GM21619 (cell line): ENCODE data around the gene MON1B.

ENCODE experiments used
- ATAC-seq: cut with Tn5 transposase; IDR thresholded peaks from one replicate; pipeline ENCODE4 v1.9.1; 2021; ENCODE audit not compliant: unreplicated experiment

The MON1B gene

GRCh38 chr16:77195411-77195810, 4.4 kb downstream of the MON1B start:
- no peak for ATAC-seq

DNA sequence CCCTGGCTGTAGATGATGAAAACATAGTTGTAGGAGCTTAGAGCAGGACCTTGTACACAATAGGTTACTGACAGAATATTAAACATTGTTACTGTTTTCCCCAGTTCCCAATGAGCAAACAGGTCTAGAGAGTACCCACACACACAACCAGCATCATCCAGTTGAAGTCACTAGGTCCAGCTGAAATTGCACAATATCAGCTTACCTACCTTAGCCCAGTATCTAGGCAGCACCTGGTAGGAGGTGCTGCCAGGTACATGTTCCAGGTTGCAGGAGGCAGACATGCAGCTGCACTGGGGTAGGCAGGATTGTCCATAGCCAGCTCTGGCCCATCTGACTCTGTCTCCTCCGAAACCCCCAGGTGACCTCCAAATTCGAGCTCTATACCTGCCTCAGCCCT, 6.8 kb downstream of the MON1B start:
- ATAC-seq: no peak

DNA sequence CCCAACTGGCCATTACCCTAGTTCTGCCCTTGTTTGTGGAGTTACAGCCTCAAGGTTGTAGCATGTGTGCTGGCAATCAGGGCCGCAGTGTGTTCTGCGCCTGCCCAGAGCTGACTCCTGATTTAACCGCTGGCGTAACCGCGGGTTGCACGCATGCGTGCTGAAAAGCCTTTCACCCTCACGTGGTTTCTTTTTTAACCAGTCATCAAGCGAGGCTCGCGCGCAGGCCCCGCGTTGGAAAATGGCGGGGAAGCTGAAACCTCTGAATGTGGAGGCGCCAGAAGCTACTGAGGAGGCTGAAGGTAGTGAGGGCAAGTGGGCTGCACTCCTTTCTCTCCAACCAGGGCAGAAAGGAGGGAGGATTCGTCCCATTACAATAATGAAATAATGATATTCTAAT, 8.2 kb downstream of the MON1B start, which contains the start of gene SYCE1L:
Gene SYCE1L, plus strand, starts transcription at position 198 of the 400 bp plus-strand sequence. Its CDS starts 44 bp downstream, at position 242.
- no peak for ATAC-seq

DNA sequence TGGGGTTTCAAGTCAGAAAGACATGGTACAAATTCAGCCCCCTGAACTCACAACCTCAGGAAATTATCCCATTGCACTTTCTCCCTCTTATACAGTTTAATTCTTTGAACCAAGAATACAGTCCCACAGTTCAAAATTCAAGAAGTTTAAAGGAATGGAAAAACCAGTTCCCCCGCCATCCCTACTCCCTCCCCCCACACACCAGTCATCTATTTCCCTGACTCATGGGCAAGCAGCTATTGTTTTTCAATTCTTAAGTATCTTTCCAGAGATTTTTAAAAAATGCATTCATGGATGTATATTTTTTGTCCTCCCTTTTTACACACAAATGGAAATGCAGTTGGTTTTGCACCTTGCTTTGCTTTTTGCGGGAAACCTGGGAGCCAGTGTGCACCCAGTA, 15.5 kb downstream of the MON1B start:
- no peak for ATAC-seq

- ATAC-seq: no peak
Observed at GRCh38 chr16:77207030-77207429, 16.0 kb downstream of the MON1B start.

GRCh38 chr16:77208382-77208781, 17.4 kb downstream of the MON1B start:
- no peak for ATAC-seq

- ATAC-seq: peak; percentile 61
Observed at GRCh38 chr16:77211880-77212740, 21.1 kb downstream of the MON1B start.

DNA sequence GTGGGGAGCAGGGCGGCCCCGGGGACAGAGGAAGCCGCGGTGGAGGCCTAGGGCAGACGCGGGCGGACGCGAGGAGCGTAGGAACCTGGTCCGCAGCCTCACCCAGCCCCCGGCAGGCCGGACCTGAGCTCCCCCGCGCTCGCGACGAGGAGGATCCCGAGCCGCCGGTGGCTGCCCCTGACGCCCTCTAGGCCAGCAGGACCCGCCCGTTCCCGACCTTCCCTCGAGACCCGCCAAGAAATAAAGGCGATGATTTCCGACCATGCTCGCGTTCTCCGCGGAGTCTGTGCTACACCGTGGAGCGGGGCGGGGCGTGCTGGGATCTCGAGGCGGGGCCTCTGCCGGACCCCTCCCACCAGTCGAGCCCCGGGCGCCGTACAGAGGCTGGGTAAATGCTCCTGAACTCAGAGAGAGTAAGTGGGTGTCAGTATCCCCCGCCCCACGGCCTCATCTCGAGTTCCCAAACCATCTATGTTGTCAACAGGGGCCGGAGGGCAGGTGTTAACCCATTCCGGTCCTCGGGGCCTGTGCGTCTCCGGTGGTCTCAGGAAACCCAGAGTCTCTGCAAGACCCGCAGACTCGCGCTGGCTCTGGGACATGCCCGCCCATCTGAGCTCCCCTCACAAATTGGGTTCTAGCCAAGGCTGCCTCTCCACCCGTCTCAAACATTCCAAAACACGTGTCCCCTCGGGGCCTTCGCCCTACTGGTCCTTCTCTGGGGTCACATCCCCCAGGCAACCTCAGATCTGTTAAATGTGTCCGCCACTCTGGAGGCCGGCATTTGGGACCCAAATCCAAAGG, 22.0 kb downstream of the MON1B start:
- ATAC-seq: peak; percentile 81

- ATAC-seq: no peak
Observed at GRCh38 chr16:77213542-77214106, 22.6 kb downstream of the MON1B start.

GRCh38 chr16:77214411-77215138, 23.6 kb downstream of the MON1B start:
- ATAC-seq: no peak

- no peak for ATAC-seq
Observed at GRCh38 chr16:77219437-77219836, 28.4 kb downstream of the MON1B start.

- ATAC-seq: peak; percentile 89
Observed at GRCh38 chr16:77220427-77220826, 29.4 kb downstream of the MON1B start.

- no peak for ATAC-seq
Observed at GRCh38 chr16:77221482-77221881, 30.5 kb downstream of the MON1B start.

- ATAC-seq: no peak
Observed at GRCh38 chr16:77223184-77223583, 32.2 kb downstream of the MON1B start.

- ATAC-seq: no peak
Observed at GRCh38 chr16:77225182-77225581, 34.2 kb downstream of the MON1B start.

DNA sequence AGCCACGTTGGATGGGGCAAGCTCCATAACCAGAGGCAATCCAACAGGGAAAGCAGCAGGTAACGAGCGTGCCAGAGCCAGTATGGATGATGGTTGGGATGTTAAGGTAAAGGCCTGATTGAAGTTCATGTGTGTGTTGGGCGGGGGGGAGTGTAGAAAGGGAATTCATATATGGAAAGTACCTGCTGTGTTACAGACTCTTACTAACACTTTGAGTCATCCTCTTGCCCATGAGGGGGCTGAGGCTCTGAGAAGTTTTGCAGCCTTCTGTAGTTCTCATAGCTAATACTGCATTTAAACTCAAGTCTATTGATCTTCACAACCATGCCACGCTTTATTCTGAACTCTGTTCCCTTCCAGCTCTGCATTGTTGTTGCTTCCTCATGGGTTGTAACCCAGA, 36.8 kb downstream of the MON1B start:
- ATAC-seq: peak; percentile 85

DNA sequence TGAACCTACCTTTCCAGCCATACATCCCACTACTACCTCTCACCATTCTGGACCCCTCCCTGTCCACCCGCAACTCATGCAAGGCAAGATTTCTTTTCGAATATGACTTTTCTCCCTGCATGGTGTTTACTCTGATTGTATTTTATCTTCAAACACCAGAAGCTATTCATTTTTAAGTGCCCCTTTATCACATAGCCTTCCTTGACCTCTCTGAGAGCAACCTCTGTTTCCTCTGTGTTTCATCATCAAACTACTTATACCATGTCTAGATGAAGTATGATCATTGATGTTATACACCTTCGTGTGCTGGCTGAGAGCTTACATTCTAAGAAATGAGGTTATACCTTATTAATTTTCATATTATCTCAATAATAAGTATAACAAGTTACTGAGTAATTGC, 40.1 kb downstream of the MON1B start:
- ATAC-seq: no peak

- no peak for ATAC-seq
Observed at GRCh38 chr16:77233799-77234519, 43.0 kb downstream of the MON1B start.

GRCh38 chr16:77234611-77235010, 43.6 kb downstream of the MON1B start:
- ATAC-seq: no peak

DNA sequence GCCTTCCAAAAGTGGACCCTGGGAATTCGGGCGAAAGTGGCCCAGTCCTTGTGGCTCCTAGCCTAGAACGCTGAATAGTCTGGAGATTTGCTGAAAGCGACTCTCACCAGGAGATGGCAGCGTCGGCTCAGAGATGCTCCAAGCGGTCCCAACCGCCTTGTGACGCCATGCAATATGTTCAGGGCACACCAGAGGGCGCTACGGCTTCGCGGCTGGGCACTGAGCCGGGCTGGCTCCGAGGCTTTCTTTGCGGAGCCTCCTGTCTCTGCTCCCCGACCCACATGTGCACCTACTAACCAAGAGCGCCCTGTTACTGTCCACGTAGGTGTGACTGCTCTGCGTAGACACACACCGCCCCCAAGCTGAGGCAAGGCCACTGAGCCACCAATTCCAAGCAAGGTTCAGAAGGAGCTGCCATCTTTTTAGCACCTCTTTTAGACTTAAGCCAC, 45.1 kb downstream of the MON1B start:
- peak; percentile 100 for ATAC-seq
